ENCODE measurements around the gene ZSCAN2.

- no peak for TF ChIP-seq CTCF (IDR thresholded peaks at IDR 0.05)
- TF ChIP-seq POLR2A (IDR thresholded peaks at IDR 0.05), result no peak
Measured at GRCh38 chr15:84611631-84612030, 10.8 kb downstream of the ZSCAN2 start.
